Stimulated activated CD4-positive, alpha-beta T cell treated with anti-CD3 and anti-CD28 coated beads, TNF-alpha, amount 100 ng/mL, for 4 hours (primary cell): ENCODE results near the gene ARHGEF9.

ENCODE experiments used
- DNase-seq, 3 experiments: peaks; one replicate each; pipeline ENCODE4 v3.0.0-alpha.2; 2020; ENCODE audit warnings: low read depth in 3 of 3

The ARHGEF9 gene

GRCh38 chrX:63746278-63746677, 38.7 kb downstream of the ARHGEF9 start:
- no peak for DNase-seq

GRCh38 chrX:63744850-63745394, 40.1 kb downstream of the ARHGEF9 start:
- DNase-seq, result no peak

GRCh38 chrX:63743596-63743995, 41.4 kb downstream of the ARHGEF9 start:
- DNase-seq, result no peak

- no peak for DNase-seq
Measured at GRCh38 chrX:63740382-63740781, 44.6 kb downstream of the ARHGEF9 start.

- no peak for DNase-seq
Measured at GRCh38 chrX:63739885-63740284, 45.1 kb downstream of the ARHGEF9 start.

- no peak for DNase-seq
Measured at GRCh38 chrX:63738696-63739095, 46.3 kb downstream of the ARHGEF9 start.

- DNase-seq, result no peak
Measured at GRCh38 chrX:63737131-63737921, 47.7 kb downstream of the ARHGEF9 start.

- no peak for DNase-seq
Measured at GRCh38 chrX:63735882-63736281, 49.1 kb downstream of the ARHGEF9 start.

- no peak for DNase-seq
Measured at GRCh38 chrX:63720293-63720692, 64.7 kb downstream of the ARHGEF9 start.

GRCh38 chrX:63719633-63720032, 65.4 kb downstream of the ARHGEF9 start:
- DNase-seq, result no peak

GRCh38 chrX:63718010-63718694, 66.9 kb downstream of the ARHGEF9 start:
- DNase-seq, result no peak

GRCh38 chrX:63713526-63713925, 71.5 kb downstream of the ARHGEF9 start:
- DNase-seq, result no peak

- no peak for DNase-seq
Measured at GRCh38 chrX:63708801-63709200, 76.2 kb downstream of the ARHGEF9 start.

GRCh38 chrX:63702556-63702955, 82.5 kb downstream of the ARHGEF9 start:
- no peak for DNase-seq

GRCh38 chrX:63686878-63687714, 97.9 kb downstream of the ARHGEF9 start:
- DNase-seq, result no peak

GRCh38 chrX:63680423-63680822, 104.6 kb downstream of the ARHGEF9 start:
- no peak for DNase-seq

GRCh38 chrX:63679432-63679831, 105.6 kb downstream of the ARHGEF9 start:
- no peak for DNase-seq

- DNase-seq, result no peak
Measured at GRCh38 chrX:63675716-63676115, 109.3 kb downstream of the ARHGEF9 start.

- no peak for DNase-seq
Measured at GRCh38 chrX:63673896-63674295, 111.1 kb downstream of the ARHGEF9 start.

- DNase-seq, result no peak
Measured at GRCh38 chrX:63664741-63665140, 120.3 kb downstream of the ARHGEF9 start.

- DNase-seq, result no peak
Measured at GRCh38 chrX:63664083-63664482, 120.9 kb downstream of the ARHGEF9 start.

GRCh38 chrX:63661676-63662075, 123.3 kb downstream of the ARHGEF9 start:
- DNase-seq, result no peak
